HL-60 (cell line): ENCODE data around the gene SH3RF1.

Source experiments
- DNase-seq, 2 experiments: peaks; one replicate each; pipeline ENCODE4 v3.0.0-alpha.2; 2010 to 2020; ENCODE audit warnings: low read depth in 1 of 2, low spot score in 1 of 2
- H3K27ac ChIP-seq: fragments of 250-450 bp; sonication (Bioruptor Pico); replicated peaks from 2 replicates; pipeline ENCODE4 v1.5.1; 2020; ENCODE audit warnings: mild to moderate bottlenecking, moderate library complexity
- H3K27me3 ChIP-seq: fragments of 250-450 bp; sonication (Bioruptor Pico); 2 replicates; pipeline ENCODE4 v1.5.1; 2021; ENCODE audit warnings: mild to moderate bottlenecking, moderate library complexity; ENCODE audit not compliant: insufficient read depth, poor library complexity, severe bottlenecking
- H3K4me3 ChIP-seq: replicated peaks from 2 replicates; pipeline ENCODE4 v1.5.1; 2011; ENCODE audit warnings: mild to moderate bottlenecking, control low read depth, low read length; ENCODE audit not compliant: insufficient read depth
- GABPA ChIP-seq: IDR thresholded peaks from 2 replicates; pipeline ENCODE4 v1.6.1; 2012; ENCODE audit warnings: low read depth
- POLR2AphosphoS5 ChIP-seq: IDR thresholded peaks from 2 replicates; pipeline ENCODE4 v1.6.1; 2012; ENCODE audit warnings: low read depth
- SPI1 ChIP-seq: IDR thresholded peaks from 2 replicates; pipeline ENCODE4 v1.6.1; 2012; ENCODE audit warnings: low read depth, mild to moderate bottlenecking, borderline replicate concordance
- TF ChIP-seq, protein P1 (sequence below): IDR thresholded peaks from 2 replicates; pipeline ENCODE4 v1.6.1; 2012; ENCODE audit warnings: low read depth; ENCODE audit not compliant: insufficient replicate concordance
- TF ChIP-seq, protein P2 (sequence below): IDR thresholded peaks from one replicate; pipeline ENCODE4 v1.5.1; 2011; ENCODE audit warnings: low read length, control low read depth, inconsistent platforms; ENCODE audit not compliant: insufficient read depth

The SH3RF1 gene

DNA sequence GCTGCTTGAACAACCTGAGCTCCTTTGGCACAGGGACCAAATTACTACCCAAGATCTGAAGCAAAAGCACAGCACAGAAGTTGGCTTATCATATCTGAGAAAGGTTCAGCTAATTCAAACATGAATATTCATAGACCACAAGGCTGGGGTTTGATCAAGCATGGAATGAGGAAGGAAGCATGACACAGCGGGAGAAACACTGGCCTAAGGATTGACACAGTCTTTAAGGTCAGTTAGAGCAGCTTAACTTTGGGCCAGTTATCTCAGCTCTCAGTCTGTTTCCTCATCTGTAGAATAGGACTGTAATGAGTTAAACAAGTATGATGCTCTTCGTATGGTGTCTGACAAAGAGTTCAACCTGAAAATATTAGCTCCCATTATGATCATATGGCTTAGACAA, 172.2 kb downstream of the SH3RF1 start:
- DNase-seq, result peak in 1 of 2 experiments; percentile 67
- no peak overlapping the region for H3K4me3 ChIP-seq
- no peak overlapping the region; the same call in 1 of the 2 replicates for H3K27ac ChIP-seq
- H3K27me3 ChIP-seq, result no peaks in the 10 kb centered on the region
- TF ChIP-seq POLR2AphosphoS5 (no peak), SPI1 (no peak), GABPA (no peak)
- TF ChIP-seq, protein P1, sequence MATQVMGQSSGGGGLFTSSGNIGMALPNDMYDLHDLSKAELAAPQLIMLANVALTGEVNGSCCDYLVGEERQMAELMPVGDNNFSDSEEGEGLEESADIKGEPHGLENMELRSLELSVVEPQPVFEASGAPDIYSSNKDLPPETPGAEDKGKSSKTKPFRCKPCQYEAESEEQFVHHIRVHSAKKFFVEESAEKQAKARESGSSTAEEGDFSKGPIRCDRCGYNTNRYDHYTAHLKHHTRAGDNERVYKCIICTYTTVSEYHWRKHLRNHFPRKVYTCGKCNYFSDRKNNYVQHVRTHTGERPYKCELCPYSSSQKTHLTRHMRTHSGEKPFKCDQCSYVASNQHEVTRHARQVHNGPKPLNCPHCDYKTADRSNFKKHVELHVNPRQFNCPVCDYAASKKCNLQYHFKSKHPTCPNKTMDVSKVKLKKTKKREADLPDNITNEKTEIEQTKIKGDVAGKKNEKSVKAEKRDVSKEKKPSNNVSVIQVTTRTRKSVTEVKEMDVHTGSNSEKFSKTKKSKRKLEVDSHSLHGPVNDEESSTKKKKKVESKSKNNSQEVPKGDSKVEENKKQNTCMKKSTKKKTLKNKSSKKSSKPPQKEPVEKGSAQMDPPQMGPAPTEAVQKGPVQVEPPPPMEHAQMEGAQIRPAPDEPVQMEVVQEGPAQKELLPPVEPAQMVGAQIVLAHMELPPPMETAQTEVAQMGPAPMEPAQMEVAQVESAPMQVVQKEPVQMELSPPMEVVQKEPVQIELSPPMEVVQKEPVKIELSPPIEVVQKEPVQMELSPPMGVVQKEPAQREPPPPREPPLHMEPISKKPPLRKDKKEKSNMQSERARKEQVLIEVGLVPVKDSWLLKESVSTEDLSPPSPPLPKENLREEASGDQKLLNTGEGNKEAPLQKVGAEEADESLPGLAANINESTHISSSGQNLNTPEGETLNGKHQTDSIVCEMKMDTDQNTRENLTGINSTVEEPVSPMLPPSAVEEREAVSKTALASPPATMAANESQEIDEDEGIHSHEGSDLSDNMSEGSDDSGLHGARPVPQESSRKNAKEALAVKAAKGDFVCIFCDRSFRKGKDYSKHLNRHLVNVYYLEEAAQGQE, result no peak

DNA sequence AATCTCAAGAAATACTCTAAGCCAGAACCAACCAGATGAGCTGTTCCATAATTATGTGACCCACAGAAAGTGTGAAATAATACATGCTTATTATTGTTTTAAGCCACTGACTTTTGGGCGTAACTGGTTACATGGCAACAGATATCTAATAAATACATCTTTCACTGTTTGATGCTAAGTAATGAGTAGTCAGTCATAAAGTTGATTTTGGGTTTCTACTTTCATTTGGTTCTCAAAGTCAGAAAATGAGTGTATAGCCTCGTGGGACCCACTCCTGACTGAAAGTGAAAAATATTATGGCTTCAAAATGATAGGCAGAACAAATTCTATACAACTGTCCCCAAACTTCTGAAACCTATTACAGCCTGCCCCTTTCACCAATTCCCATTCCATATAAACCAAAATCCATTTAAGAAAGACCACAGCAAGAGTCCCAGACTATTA, 172.7 kb downstream of the SH3RF1 start:
- Histone ChIP-seq H3K27ac (no peak overlapping the region), H3K27me3 (no peaks in the 10 kb centered on the region), H3K4me3 (no peak overlapping the region)
- DNase-seq, result no peak
- TF ChIP-seq, protein P1, result no peak
- TF ChIP-seq SPI1 (no peak), POLR2AphosphoS5 (no peak), GABPA (no peak)
- TF ChIP-seq, protein P2, sequence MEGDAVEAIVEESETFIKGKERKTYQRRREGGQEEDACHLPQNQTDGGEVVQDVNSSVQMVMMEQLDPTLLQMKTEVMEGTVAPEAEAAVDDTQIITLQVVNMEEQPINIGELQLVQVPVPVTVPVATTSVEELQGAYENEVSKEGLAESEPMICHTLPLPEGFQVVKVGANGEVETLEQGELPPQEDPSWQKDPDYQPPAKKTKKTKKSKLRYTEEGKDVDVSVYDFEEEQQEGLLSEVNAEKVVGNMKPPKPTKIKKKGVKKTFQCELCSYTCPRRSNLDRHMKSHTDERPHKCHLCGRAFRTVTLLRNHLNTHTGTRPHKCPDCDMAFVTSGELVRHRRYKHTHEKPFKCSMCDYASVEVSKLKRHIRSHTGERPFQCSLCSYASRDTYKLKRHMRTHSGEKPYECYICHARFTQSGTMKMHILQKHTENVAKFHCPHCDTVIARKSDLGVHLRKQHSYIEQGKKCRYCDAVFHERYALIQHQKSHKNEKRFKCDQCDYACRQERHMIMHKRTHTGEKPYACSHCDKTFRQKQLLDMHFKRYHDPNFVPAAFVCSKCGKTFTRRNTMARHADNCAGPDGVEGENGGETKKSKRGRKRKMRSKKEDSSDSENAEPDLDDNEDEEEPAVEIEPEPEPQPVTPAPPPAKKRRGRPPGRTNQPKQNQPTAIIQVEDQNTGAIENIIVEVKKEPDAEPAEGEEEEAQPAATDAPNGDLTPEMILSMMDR, result no peak

DNA sequence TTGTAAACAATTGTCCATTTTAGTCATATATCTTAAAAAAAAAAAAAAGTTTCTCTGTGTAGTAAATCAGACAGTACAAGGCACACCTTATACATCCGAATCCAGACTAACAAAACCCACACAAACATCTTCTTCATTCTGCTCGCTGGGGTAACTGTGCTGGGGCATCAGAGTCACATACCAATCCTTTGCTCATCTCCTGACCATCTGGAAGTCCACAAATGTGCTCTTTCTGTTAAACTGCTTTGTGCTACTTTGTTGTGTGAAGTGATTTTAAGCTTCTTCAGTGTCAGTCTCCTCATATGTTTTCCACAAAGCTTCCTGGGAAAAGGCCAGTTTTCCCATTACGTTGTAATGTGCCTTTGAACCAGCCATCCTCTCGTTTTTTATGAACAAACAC, 174.5 kb downstream of the SH3RF1 start:
- no peaks in the 10 kb centered on the region for H3K27me3 ChIP-seq
- no peak for DNase-seq
- H3K4me3 ChIP-seq, result no peak overlapping the region
- TF ChIP-seq POLR2AphosphoS5, result no peak
- TF ChIP-seq SPI1, result no peak
- no peak overlapping the region for H3K27ac ChIP-seq

DNA sequence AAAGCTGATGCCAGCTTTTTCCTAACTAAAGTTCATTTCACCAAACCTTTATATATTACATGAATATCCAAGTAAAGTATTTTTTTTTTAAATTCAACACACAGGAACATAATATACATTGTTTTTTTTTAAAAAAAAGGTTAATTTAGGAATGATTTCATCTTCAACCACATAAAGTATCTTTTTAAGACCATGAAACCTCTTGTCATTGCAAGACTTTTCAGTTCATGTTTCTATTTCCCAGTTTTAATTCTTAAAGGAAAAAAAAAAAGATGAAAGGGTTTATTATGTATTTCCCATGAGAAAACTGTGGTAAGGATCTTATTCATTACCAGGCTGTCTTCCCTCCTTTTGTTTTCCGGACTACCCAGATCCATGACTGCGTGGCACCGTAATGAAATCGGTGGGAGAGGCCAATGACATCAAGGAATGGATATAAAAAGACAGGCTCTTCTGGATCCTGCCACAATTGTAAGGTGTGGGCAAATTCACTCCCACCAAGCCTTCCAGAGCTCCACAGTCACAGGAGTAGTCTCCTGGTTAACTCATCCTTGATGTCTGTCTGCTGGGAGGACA, 176.0 kb downstream of the SH3RF1 start:
- no peak for TF ChIP-seq SPI1
- TF ChIP-seq POLR2AphosphoS5, result no peak
- TF ChIP-seq, protein P2, result no peak
- no peak for TF ChIP-seq GABPA
- TF ChIP-seq, protein P1, result no peak
- H3K4me3 ChIP-seq, result no peak overlapping the region
- H3K27me3 ChIP-seq, result no peaks in the 10 kb centered on the region
- no peak for DNase-seq
- H3K27ac ChIP-seq, result no peak overlapping the region
